ENCODE results near the gene DNAJB14.

DNAJB14 gene

GRCh38 chr4:99918656-99919055 is 27.8 kb downstream of the DNAJB14 start:
- peaks cover 60% of the 10 kb centered on the region for H3K36me3 ChIP-seq (ENCODE audit: insufficient read depth, low read length)

GRCh38 chr4:99917575-99917974 is 28.8 kb downstream of the DNAJB14 start:
- Histone ChIP-seq H3K36me3 (ENCODE audit: insufficient read depth, low read length) (peaks cover 55% of the 10 kb centered on the region), H3K27me3 (ENCODE audit: insufficient read depth, low read length, poor library complexity) (no peaks in the 10 kb centered on the region), H4K20me1 (ENCODE audit: insufficient read depth, low read length) (no peaks in the 10 kb centered on the region), H3K4me1 (ENCODE audit: insufficient read depth, low read length) (no peaks in the 10 kb centered on the region), H2AFZ (ENCODE audit: low read depth, low read length) (no peak overlapping the region), H3K79me2 (ENCODE audit: insufficient read depth, low read length) (peaks cover 2% of the 10 kb centered on the region; the same call in 1 of the 2 replicates), H3K4me2 (ENCODE audit: insufficient read depth, low read length) (no peak overlapping the region), H3K27ac (ENCODE audit: low read length) (no peak overlapping the region), H3K9me3 (ENCODE audit: insufficient read depth, low read length, severe bottlenecking) (no peaks in the 10 kb centered on the region), H3K9ac (ENCODE audit: low read depth, low read length) (no peak overlapping the region), H3K4me3 (ENCODE audit: low read depth in 1 of 2, low read length in 2 of 2) (no peak overlapping the region)
- TF ChIP-seq CTCF (IDR thresholded peaks at IDR 0.05; ENCODE audit: borderline replicate concordance, extremely low read depth, low read length, poor library complexity, severe bottlenecking) (no peak), EZH2 (IDR thresholded peaks at IDR 0.05; ENCODE audit: borderline replicate concordance, low read depth, low read length, severe bottlenecking) (no peak)
- ATAC-seq (ENCODE audit: insufficient read depth, low read depth) (no peak), DNase-seq (no peak)

More at GRCh38 chr4:99918656-99919055, 27.8 kb downstream of the DNAJB14 start:
- Histone ChIP-seq H3K27ac (ENCODE audit: low read length) (no peak overlapping the region), H3K9me3 (ENCODE audit: insufficient read depth, low read length, severe bottlenecking) (no peaks in the 10 kb centered on the region), H2AFZ (ENCODE audit: low read depth, low read length) (no peak overlapping the region), H3K9ac (ENCODE audit: low read depth, low read length) (no peak overlapping the region), H3K4me1 (ENCODE audit: insufficient read depth, low read length) (no peaks in the 10 kb centered on the region), H3K79me2 (ENCODE audit: insufficient read depth, low read length) (peaks cover 2% of the 10 kb centered on the region; the same call in 1 of the 2 replicates), H3K4me3 (ENCODE audit: low read depth in 1 of 2, low read length in 2 of 2) (no peak overlapping the region), H3K4me2 (ENCODE audit: insufficient read depth, low read length) (no peak overlapping the region), H4K20me1 (ENCODE audit: insufficient read depth, low read length) (no peaks in the 10 kb centered on the region), H3K27me3 (ENCODE audit: insufficient read depth, low read length, poor library complexity) (no peaks in the 10 kb centered on the region)
- DNase-seq, result no peak
- TF ChIP-seq EZH2 (IDR thresholded peaks at IDR 0.05; ENCODE audit: borderline replicate concordance, low read depth, low read length, severe bottlenecking) (no peak), CTCF (IDR thresholded peaks at IDR 0.05; ENCODE audit: borderline replicate concordance, extremely low read depth, low read length, poor library complexity, severe bottlenecking) (no peak)
- ATAC-seq (ENCODE audit: insufficient read depth, low read depth), result no peak

- no peaks in the 10 kb centered on the region for H3K27me3 ChIP-seq (ENCODE audit: insufficient read depth, low read length, poor library complexity)
- peaks cover 52% of the 10 kb centered on the region for H3K36me3 ChIP-seq (ENCODE audit: insufficient read depth, low read length)
- no peaks in the 10 kb centered on the region for H3K9me3 ChIP-seq (ENCODE audit: insufficient read depth, low read length, severe bottlenecking)
Observed at GRCh38 chr4:99915449-99915848, 31.0 kb downstream of the DNAJB14 start.

More at GRCh38 chr4:99915449-99915848, 31.0 kb downstream of the DNAJB14 start:
- H3K4me2 ChIP-seq (ENCODE audit: insufficient read depth, low read length), result no peak overlapping the region
- no peak overlapping the region for H3K27ac ChIP-seq (ENCODE audit: low read length)
- no peak overlapping the region for H3K9ac ChIP-seq (ENCODE audit: low read depth, low read length)
- H4K20me1 ChIP-seq (ENCODE audit: insufficient read depth, low read length), result no peaks in the 10 kb centered on the region
- H3K4me3 ChIP-seq (ENCODE audit: low read depth in 1 of 2, low read length in 2 of 2), result no peak overlapping the region
- TF ChIP-seq EZH2 (IDR thresholded peaks at IDR 0.05; ENCODE audit: borderline replicate concordance, low read depth, low read length, severe bottlenecking) (no peak), CTCF (IDR thresholded peaks at IDR 0.05; ENCODE audit: borderline replicate concordance, extremely low read depth, low read length, poor library complexity, severe bottlenecking) (no peak)
- H2AFZ ChIP-seq (ENCODE audit: low read depth, low read length), result no peak overlapping the region
- ATAC-seq (ENCODE audit: insufficient read depth, low read depth) (no peak), DNase-seq (no peak)
- peaks cover 2% of the 10 kb centered on the region; the same call in 1 of the 2 replicates for H3K79me2 ChIP-seq (ENCODE audit: insufficient read depth, low read length)
- no peaks in the 10 kb centered on the region for H3K4me1 ChIP-seq (ENCODE audit: insufficient read depth, low read length)
